Activated CD4-positive, alpha-beta T cell treated with anti-CD3 and anti-CD28 coated beads, Interleukin-2, amount 50 U/mL, for 1 hour (primary cell): Measurements from ENCODE around the gene RAB2B.
"Not testable (repeated sequence)": the region's sequence is repeated elsewhere in the genome, so short reads cannot be mapped to it uniquely, and the experiment has no call there.

ENCODE experiments used
- DNase-seq: peaks from one replicate; pipeline ENCODE4 v3.0.0-alpha.2; 2020

The RAB2B gene

GRCh38 chr14:21486640-21487087 is 9.9 kb upstream of the RAB2B start:
- DNase-seq: no peak

DNA sequence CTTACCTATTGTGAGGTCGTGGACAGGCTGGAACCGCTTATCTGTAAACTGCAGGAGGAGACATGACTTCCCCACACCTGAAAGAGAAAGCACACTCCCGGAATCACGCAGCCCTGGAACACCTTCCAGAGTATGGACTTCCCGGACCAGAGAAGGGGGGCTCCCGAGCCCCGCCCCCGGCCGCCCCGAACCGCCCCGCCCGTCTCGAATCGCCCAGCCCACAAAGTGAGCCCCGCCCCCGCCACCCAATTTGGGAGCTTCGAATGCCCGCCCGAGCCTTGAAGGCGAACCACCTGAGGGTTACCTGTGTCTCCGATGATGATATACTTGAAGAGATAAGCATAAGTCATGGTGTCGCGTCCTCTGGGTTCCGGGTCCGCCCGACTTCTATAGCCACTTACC is 235 bp downstream of the RAB2B start:
- DNase-seq: no peak

- DNase-seq: no peak
Measured at GRCh38 chr14:21475767-21476522, 814 bp downstream of the RAB2B start.

- no peak for DNase-seq
Measured at GRCh38 chr14:21467616-21468015, 9.1 kb downstream of the RAB2B start.

GRCh38 chr14:21455912-21456667 is 20.7 kb downstream of the RAB2B start, which contains the start of gene CHD8:
Gene CHD8 (minus strand): TSS chr14:21456123. CDS start chr14:21431643, 24,480 bp downstream.
- DNase-seq: peak; percentile 99

DNA sequence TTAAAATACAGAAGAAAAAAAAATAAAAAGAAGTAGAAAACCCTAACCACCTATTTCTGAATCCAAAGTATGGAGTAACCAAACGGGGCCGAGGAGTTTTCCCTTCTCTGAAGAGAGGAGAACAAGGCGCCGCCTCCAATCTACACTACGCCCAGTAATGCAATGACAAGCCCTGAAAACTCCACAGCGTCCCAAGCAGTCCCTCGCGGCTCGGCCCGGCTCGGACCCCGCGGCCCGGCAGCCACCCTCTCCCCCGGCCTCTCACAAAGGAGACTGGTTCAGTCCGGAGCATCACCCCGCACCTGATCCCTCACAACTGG is 21.2 kb downstream of the RAB2B start:
- no peak for DNase-seq

DNA sequence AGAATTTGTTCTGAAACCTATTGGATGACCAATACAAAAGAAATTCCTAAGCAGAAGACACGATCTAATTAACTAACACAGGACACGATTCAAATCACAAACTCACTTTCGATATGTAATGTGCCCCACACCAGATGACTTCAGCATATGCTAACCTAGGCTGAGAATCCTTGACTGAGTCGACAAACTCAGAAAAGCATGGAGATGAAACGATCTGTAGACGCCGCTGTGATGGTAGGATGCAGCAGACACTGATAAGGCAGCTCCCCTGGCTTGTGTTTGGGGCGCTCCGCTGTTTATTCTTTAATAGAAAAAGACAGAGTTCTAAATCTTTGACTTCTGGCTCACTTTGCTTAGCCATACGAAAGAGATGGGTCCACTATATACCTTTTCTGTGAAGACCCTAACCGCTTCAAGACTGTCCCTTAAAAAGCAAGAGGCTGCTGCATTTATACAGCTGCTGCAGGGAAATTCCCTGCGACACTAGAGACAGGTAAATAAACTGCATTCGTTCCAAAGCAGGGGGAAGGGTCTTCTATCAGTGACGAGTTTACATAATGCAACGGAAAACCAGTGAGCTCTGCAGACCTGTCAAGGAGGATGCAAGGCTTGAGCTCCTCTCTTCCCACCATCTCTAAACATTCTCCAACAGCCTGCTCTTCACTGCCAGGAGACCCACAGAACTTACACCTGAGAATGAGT is 21.8 kb downstream of the RAB2B start:
- DNase-seq: no peak

DNA sequence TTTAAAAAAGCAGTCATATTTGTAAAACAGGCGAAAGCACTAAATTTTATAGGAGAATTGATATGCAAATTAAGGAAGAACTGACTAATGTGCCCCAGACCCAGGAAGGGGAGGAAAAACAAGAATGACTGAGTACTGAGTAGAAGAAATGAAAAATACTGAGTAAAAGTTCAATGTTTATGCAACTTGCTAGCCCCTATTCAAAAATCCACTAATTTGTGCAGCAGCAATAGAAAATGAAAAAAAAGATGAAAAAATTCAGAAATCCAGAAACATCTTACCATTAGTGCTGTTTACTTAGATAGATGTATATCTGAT is 26.9 kb downstream of the RAB2B start:
- DNase-seq: no peak

GRCh38 chr14:21442657-21443056 is 34.1 kb downstream of the RAB2B start:
- DNase-seq: not testable (repeated sequence)

- DNase-seq: no peak
Measured at GRCh38 chr14:21440859-21441258, 35.9 kb downstream of the RAB2B start.

GRCh38 chr14:21437063-21437901 is 39.5 kb downstream of the RAB2B start:
- peak; percentile 99 for DNase-seq

GRCh38 chr14:21436567-21437062 is 40.1 kb downstream of the RAB2B start:
- DNase-seq: no peak

DNA sequence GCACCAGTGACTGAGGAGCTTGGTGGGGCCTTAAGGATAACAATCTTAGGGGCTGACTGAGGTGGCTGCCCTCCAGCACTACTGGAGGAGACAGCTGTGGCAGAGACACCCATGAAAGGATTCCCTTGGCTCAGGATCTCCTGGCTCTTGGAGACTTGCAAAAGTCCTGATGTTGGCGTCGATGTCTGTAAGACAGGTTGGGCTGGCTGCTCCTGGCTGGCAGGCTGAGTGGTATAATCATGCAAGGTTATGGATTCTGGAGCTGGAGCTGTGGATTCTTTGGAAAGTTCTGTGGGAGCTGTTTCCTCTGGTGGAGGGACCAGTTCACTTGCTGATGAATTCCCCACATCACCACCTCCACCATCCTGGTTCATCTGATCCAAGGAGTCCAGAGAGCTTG is 45.6 kb downstream of the RAB2B start:
- DNase-seq: no peak

DNA sequence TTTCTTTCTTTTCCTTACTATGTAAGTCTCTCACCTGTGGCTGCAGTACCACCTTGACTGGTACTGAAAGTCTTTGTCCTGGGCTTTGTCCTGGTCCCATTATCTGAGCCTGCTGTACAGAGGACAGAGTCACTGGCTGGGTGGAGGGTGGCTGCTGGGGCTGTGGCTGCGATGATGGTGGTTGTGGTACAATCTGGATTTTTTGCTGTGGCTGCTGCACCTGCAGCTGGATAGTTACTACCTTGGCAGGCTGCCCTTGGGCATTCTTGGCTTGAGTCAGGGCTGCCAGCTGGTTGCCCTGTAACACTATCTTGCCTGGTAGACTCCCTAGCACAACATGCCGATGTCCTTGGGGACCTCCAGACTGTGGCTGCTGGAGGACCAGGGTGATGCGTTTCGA is 47.8 kb downstream of the RAB2B start:
- no peak for DNase-seq

- no peak for DNase-seq
Measured at GRCh38 chr14:21426692-21427091, 50.1 kb downstream of the RAB2B start.

DNA sequence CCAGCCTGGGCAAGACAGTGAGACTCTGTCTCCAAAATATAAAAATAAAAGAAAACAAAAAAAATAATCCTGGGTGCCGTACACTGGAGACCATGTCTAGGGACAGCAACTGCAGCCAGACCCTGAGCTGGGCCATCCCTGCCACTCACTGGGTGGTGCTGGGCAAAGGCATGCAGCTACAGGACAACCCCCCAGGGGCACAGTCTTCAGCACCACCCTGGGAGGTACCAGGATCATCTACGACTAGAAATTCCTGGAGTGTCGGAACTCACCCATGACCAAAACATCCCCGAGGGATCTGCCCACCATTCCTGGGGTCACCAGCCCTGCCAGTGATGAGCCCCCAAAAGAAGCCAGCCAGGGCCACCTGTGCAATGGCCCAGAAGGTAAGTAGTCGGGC is 57.2 kb downstream of the RAB2B start:
- no peak for DNase-seq

DNA sequence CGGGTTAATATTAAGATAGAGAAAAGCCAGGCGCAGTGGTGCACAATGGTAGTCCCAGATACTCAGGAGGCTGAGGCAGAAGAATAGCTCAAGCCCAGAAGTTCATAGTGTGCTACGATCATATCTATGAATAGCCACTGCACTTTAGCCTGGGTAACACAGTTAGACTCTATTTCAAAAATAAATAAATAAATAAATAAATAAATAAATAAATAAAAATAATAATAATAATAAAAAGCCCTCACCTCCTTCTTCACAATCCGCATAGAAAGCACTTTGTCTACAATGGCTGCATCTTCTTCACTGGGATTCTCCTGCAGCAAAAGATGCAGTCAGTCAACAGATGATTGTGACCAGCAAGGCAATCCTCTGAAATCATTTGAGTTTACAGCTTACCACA is 61.4 kb downstream of the RAB2B start:
- DNase-seq: no peak

GRCh38 chr14:21414137-21414631 is 62.6 kb downstream of the RAB2B start:
- no peak for DNase-seq
